ENCODE results near the gene CNTNAP4.

The CNTNAP4 gene

DNA sequence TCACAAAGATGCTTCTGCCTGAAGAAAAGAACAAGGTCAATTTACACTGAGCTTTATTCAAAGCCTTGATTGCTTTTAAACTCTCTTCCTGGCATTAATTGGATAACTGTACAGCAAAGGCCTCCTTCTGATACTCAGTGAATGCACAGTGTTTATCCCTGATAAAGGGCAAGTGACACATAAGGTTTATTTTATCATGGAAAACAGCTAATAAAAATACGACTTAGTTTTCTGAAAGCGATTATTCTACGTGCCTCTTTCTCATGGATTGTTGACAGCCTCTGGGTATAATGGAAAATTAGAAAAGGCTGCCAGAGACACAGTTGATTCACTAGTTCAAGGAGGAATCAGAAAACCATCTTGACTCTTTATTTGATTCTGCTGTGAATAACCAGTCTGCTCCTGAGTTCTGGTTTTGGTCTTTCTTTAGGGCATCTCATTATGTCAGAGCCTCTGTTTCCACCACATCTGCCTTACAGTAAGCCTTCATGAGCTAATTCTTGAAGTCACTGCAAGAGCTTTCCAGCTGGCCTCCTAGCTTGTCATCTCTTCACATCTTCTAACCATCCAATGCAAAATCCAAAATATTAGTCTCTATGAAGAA is 212.9 kb downstream of the CNTNAP4 start:
- DNase-seq (ENCODE audit: low read depth) = no peak

DNA sequence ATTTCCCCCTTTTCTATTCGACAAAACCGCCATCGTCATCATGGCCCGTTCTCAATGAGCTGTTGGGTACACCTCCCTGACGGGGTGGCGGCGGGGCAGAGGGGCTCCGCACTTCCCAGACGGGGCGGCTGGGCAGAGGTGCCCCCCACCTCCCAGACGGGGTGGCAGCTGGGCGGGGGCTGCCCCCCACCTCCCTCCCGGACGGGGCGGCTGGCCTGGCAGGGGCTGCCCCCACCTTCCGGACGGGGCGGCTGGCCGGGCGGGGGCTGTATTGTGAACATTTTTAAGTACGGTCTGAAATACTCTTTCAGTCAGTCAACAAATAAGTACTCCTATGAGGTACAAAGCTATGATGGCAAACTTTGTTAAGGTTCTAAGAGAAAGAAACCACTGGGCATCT is 222.8 kb downstream of the CNTNAP4 start:
- no peak for DNase-seq (ENCODE audit: low read depth)

DNA sequence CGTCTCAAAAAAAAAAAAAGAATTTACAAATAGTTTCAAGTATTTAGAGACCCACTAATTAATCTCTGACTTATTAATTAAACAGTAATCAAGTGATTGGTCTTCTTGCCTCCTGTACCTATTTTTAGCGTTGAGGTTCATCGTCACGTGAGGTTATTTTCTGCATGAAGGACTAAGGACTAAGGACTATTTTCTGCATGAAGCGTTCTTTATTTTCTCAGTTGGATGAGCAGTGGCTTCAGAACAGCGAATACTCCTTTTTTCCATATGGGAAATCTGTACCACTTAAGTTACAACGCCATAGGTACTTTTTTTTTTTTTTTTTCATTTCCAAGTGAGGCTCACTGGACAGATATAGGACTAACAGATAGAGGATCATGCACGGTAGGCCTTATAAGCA is 224.9 kb downstream of the CNTNAP4 start:
- DNase-seq (ENCODE audit: low read depth) = no peak

DNA sequence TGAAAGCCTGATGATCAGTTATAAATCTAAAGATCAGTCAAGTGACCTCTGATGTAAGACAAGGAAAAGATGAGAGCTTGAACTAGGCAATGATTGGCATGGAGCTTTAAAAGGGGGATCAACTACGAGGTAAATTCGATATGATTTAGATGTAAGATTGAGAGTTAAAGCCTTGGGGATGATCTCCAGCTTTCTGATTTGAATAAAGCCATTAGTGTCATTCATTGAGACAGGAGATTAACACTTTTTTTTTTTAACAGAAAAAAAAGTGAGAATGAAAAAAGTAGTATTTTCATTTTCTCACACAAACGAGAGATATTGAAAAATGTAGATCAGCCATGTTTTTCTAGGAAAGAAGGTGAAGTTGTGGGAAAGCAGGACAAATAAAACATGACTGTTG is 225.4 kb downstream of the CNTNAP4 start:
- no peak for DNase-seq (ENCODE audit: low read depth)

DNA sequence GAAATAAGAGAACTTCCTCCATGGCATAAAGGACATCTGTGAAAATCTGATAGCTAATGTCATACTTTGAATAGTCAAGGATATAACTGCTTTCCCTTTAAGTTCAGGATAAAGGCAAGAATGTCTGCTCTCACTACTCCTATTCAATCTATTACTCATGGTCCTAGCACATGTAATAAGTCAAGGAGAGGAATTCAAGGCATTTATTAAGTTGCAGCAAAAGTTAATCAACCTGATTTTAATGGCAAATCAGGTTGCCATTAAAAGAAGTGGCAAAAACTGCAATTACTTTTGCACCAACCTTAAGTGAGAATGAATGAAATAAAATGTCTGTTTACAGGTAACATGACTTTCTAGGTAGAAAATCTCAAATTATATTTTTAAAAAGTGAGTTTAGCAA is 225.9 kb downstream of the CNTNAP4 start:
- DNase-seq (ENCODE audit: low read depth) = no peak

DNA sequence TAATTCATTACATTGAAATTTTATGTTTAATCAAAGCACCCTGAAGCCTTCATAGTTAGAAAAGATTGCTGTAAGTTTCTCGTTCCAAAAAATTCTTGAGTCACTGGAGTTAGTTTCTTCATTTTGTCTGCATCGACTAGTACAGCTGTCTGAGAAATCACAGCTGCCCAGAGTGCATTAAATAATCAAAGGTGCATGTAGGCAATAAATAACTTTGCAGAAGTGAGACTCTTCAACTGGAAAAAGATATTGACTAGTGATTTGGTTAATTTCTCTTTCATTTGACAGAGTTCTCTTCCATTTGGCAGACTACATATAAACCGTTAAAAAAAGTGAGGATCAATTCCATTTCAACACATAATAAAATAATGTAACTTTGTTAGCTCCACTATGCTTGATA is 234.0 kb downstream of the CNTNAP4 start:
- DNase-seq (ENCODE audit: low read depth) = no peak

DNA sequence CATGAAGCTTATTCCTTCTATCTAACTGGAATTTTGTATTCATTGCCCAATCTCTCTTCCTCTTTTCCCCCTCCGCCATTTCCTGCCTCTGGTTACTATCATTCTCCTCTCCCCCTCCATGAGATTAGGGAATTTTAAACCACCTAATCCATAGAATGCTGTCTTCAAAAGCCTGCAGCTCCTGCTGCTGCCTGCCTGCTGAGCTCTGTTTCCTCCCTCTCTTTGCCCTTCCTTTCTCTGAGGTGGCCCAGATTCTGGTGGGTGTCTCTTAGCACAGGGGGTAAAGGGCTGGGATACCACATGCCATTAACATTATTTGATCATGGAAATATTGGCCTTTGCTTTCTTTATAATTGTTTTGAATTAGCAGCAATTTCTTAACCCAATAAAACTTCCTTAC is 241.6 kb downstream of the CNTNAP4 start:
- DNase-seq (ENCODE audit: low read depth) = no peak

DNA sequence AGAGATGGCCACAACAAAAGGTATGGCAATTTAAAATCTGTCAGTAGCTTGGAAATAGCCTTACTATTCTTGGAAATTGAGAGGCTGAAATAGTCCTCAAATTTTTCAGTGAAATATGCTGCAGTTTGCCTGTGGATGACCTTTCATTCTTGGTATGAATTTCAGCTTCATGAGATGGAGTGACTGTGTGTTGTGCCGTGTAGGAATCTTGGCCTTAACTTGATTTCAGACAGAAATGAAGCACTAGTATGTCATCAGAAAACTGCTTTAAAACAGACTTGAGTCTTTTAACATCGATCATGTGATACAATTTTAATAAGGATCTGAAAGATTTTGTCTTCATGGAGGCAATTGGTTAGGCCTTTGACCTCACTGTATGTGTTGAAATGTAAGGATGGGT is 247.2 kb downstream of the CNTNAP4 start:
- DNase-seq (ENCODE audit: low read depth) = no peak

DNA sequence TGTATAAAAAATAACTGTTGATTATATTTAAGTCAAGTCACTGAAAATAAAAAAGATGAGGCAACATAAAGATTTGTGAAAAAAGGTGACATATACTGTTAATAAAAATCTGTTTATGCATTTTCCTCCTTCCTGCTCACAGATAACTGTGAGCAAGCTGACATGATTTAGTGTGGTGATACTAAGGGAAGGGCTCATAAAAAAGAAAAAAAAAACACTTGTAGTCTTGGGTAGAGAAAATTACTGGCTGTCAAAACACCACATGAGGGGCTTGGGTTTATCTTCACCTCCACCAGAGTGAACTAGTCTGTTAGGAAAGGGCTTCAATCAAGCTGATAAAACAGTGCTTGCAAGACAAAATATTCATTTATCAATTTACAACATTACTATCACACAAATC is 247.6 kb downstream of the CNTNAP4 start:
- no peak for DNase-seq (ENCODE audit: low read depth)

DNA sequence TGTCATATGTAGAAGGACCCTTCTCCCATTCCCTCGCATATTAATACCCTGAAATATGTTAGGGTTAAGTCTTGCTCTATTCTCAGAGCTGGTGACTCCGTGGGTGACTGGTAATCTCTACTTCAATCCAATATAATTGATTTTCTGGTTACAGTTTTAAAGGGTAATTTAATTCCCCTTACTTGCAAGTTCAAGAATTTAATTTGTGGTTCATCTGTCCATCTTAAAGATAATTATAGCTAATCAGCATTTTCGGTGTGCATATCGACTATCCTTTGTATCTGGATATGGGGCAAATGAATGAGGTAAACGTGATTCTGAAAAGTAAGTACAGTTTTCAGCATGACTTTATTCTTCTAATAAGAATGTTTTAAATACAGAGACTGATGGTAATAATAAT is 250.0 kb downstream of the CNTNAP4 start:
- DNase-seq (ENCODE audit: low read depth) = no peak

DNA sequence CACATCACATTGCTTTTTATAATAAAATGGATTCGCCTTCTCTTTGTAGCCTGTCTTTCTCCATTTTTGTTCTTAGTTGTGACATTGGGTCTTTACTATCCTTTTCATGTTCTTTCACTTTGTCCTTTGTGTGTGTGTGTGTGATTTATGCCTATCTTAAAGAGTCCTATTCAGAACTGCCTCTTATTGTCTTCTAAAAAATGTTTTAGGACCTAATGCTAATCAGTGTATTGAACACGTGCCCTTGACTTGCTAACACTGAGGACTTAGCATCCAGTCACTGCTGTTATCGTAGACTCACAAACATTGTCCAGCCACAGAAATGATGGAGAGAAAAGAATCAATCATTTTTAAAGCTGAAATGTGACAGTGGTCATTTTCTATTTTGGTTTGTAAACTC is 251.9 kb downstream of the CNTNAP4 start:
- DNase-seq (ENCODE audit: low read depth) = no peak

DNA sequence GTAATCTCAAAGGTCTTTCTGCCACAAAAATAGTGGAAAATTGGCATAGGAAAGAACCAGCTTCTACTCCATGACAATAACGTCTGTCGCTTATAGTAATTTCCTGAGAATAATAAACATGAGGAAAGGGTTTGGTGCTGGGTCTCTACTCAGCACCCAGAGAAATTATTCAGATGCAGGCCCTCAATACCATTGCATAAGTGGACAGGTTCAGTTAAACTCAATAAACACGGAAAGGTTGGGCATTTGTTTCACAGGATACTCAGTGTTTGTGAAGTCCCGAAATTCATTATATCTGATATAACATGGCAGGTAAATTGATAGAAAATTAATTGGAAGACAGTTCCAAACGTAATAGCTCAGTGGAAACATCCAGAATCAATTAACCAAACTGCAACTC is 254.0 kb downstream of the CNTNAP4 start:
- no peak for DNase-seq (ENCODE audit: low read depth)

DNA sequence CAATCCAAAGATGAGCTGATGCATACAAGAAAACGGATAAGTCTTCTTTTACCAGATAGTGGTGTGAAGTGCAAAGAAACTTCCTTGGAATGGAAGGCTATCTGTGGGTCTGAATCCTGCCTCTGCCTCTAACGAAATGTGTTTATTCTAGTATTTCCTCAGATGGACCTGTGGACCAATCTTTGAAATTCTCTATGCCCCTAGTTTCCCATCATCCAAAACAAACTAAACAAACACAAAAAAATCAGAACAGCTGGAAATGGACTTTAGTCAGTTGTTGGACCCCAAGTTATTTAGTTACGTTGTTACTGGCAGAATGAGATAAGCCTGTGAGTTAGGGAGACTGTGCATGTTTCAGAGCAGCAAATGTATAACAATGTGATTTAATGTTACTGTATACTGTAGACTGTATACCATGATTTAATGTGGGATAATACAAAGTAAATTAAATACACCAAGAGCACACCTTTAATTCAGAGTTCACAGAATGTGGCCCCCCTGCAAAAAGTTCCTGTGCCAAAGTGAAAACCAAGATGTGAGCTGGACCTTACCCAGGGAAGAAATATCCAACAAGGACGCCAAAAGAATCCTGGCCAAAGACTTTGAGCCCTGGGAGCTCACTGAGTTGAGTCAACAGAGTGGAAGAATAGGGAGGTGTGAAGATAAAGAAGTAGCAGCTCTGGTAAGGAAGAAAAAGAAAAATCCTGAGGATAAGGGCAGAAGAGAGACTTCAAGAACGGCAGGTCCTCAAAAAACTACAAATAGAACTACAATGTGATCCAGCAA is 255.2 kb downstream of the CNTNAP4 start:
- DNase-seq (ENCODE audit: low read depth) = no peak

DNA sequence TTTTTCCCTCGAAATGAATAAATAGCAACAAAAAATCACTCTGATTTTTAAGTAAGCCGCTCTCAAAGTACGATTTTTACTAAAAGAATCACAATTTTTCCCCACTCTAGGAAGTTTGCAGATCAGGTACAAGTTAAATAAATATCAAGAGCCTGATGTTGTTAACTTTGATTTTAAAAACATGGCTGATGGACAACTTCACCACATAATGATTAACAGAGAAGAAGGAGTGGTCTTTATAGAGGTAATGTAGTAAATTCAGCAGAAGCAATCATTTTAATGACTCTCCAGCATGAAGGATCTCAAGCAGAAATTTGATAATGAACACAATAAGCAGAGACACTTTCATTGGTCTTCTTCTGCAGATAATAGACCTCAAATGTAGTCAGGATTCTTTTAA is 262.4 kb downstream of the CNTNAP4 start:
- DNase-seq (ENCODE audit: low read depth) = no peak

DNA sequence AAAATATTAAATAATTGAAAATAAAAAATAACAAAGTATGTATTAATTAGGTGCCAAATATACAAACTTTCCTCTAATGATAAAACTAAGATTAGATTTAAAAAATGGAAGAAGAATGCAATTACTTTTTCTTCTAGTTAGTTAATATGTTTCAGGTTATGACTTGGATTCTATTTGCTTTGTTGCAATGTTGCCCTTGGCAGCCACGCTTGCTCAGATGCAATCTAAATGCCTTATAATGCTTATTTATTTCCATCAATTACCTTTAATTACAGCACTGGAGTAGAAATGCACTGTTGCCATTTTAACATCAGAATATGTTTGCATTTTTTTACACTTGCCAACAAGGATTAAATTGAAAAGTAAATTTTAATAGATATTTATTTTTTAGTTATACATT is 263.9 kb downstream of the CNTNAP4 start:
- DNase-seq (ENCODE audit: low read depth) = no peak

DNA sequence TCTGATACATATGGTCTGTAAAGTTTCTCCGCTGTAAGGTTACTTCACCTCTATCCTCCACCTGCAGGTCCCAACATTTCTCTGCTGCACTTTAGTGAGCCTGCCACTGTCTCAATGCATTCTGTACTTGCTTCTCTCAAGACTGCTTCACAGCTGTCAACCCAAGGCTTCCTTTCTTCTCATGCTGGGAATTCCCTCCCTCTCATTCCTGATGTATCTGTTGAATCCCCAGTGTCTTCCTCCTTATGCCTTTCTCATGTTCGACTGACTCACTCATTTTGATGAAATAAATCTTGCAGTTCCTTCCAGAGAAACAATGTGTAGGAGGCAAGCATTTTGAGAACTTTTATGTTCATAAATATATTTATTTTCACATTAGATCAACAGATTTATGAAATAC is 288.3 kb downstream of the CNTNAP4 start:
- no peak for DNase-seq (ENCODE audit: low read depth)

DNA sequence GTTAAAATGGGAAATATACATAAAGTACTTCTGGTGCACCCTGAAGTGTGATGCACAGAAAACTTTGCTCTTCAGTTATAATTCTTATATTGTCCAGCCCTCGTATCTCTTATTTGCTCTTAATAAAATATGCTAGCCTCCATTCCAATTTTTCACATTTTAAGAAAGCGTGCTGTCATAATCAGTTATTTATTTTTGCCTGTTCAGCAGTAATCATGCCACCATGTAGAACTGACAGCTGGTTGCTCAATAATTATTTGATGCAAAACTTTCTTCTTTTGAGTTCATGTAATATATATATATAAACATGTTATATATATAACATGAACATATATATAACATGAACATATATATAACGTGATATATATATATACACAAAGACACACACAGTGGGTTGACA is 294.6 kb downstream of the CNTNAP4 start:
- DNase-seq (ENCODE audit: low read depth) = no peak

DNA sequence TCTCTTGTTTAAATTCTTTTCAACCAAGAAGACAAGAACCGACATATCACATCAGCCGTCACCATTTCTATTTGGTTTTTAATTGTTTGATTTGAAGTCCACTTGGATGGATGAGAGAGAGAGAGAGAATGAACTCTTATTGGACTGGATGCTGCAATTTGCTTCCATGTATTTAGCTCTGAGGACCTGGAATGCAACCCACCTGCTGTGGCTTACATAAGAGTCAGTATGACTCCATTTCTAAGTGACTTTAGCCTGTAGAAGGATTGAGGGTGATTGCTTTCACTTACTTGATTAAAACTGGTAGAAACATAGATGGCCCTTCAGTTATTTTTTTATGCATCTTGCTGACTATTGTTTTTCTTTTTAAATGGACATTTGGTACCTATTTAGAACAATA is 296.1 kb downstream of the CNTNAP4 start:
- no peak for DNase-seq (ENCODE audit: low read depth)

DNA sequence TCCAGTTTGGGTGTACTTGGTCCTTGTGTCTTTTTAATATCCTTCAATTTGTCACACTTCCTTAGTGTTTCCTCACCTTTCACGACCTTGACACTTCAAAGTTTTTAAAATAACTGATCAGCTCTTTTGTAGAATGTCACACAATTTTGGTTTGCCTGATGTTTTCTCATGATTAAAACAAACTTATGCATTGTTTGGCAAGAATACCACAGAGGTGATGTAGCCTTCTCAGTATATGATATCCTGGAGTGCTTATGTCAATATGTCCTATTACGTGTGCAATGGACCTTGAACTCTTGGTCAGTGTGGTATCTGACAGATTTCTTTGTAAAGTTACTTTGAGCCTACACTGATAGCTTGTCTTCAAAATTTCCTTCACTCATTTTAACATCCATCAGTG is 297.4 kb downstream of the CNTNAP4 start:
- no peak for DNase-seq (ENCODE audit: low read depth)

DNA sequence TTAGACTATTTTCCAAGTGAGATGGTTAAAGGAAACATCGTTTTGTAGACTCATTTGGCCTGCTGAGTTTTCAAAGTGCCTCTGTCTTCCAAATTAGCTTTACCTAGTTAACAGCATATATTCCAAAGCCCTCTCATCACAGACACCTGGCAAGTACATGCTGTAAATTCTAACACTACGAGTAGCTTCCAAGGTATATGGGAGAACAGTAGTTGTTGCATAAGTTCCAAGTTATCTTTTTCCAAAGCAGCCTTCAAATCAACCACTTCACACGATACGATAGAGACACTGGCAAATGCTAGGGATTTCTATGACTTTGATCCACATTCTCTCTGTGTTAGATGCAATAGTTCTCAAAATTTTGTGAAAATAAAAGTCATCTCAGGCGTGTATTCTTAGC is 299.3 kb downstream of the CNTNAP4 start:
- no peak for DNase-seq (ENCODE audit: low read depth)

DNA sequence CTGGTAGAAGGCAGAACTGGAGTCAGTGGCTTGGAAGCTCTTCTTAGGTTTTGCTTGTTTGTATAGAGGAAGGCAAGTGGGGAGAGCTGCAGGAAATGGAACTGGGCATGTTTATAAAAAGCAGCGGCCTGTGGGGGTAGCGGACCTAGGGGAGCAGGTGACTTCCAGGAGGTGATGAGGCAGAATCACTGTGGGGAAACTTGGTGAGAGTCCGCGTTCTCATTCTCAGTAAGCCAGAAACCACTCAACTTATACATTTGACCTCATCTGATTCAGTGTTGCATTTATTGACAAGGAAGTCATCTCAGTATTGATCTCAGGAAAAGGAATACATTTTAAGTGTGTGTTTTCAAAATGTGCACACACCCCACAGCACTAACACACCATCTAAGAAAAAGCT is 299.8 kb downstream of the CNTNAP4 start:
- DNase-seq (ENCODE audit: low read depth) = no peak

DNA sequence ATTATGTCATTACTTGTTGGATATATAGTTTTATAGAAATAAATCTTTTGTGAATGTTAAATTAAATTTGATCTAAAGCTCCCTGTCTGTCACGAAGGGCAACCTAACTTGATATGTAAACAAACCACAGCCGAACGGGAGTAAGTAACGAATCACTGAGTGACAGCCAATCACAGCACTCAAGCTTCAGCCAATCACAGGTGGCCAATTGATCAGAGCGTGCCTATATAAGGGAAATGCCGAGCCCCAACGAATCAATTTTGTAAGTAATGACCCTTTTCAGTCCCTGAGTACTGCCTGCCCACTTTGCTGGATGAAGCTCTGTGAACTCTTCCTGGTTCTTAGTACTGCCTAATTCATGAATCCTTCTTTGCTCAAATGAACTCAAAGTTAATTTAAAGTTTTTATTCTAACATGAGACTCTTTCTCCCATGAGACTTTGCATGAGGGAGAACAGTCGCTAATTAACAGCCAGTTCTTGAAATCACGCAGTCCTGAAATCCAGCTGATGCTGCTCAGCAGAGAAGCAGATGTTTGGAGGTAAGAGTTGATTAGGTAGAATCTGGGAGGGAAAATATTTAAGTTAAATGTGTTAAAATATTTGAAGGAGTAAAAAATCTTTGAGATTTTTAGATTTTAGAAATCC is 302.2 kb downstream of the CNTNAP4 start:
- no peak for DNase-seq (ENCODE audit: low read depth)

DNA sequence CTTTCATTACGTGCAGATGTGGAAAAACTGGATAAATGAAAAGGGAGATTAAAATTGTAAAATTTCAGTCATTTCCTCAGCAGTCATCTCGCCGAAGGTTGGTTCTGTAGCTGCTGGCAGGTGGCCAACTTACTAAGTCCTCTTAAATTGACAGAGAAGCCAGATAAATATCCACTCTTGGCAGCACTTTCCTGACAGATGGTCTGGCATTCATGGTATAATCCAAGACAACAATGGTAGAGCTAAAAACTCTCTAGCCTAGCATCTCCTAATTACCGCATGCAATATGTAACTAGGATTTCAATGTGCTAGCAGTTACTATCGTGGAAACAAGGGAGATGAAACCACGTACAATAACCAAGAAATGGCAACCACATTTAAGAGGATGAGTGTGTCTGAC is 306.3 kb downstream of the CNTNAP4 start:
- no peak for DNase-seq (ENCODE audit: low read depth)

DNA sequence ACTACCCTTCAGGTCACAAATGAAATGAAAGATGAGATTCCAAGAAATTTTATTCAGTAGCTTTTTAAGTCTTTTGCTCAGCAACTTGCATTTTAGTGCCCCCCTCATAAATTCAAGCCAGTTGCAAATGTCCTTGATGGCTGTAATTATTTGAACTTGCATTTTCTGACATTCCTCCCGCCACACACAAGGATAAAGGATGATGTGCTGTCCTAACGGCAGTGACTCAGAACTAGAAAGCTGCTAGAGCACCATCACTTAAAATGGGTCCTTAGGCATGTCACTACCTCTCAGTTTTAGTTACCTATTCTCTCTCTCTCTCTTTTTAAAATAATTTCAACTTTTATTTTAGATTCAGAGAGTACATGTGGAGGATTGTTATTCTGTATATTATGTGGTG is 306.7 kb downstream of the CNTNAP4 start:
- DNase-seq (ENCODE audit: low read depth) = no peak

All from stimulated activated CD8-positive, alpha-beta memory T cell treated with anti-CD3 and anti-CD28 coated beads, Interleukin-12 subunit alpha, Interleukin-12 subunit beta, amount 100 ng/mL, for 1 hour (primary cell).